ENCODE data around the gene BIRC7.

Gene BIRC7

DNA sequence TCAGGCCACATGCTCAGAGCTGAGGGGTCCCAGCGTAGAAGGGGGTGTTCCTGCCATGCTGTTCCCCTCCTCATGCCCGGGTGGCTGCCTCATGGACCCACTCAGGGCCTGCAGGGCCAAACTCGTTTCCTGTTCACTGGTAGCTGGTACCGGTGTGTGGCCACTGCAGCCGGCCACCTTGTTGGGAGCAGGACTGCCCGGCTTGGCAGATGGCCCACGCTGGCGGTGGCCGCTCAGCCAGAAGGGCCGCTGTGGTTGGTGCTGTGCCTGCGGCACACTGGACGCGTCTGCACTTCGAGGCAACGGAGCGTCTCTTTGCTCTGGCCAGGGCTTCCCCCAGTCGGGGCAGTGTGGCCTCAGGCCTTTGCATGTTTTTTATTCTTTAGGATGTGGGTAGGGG, 47.2 kb downstream of the BIRC7 start:
- DNase-seq (ENCODE audit: insufficient read length, low spot score) (no peak), FAIRE-seq (no peak)
- no peak for TF ChIP-seq CTCF (IDR thresholded peaks at IDR 0.05; ENCODE audit: insufficient read depth, missing control alignments)

DNA sequence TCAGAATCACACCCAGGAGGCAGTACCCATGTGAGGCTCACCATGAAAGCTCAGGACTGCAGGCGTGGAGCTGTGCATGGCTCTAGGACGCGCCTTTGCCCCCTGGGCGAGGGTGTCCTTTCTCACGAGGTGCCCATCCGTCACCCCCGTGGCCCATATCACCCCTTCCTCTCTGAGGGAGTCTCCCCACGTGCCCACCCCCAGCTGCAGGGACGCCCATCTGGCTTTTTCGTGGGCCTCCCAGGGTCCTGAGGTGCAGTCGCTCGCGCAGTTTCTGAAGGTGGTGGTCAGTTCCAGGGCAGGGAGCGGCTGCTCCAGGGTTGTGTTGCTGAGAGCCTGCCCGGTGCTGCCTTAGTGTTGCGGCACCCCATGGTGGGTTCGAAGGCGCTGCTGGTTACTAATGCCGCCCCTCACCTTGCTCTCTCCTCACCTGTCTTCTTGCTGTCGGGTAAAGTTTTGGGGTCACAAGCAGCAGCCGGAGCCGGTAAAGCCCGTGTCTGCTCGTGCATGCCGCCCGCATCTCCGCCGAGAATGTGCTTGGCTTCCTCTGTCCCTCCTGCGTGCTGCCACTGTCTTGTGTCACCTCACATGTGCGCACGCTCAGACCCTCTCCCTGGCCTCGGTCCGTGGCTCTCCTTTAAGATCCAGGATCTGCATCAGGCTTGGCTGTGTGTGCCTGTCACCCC, 47.8 kb downstream of the BIRC7 start:
- no peak for DNase-seq (ENCODE audit: insufficient read length, low spot score)
- no peak for TF ChIP-seq CTCF (IDR thresholded peaks at IDR 0.05; ENCODE audit: insufficient read depth, missing control alignments)
- FAIRE-seq: no peak

DNA sequence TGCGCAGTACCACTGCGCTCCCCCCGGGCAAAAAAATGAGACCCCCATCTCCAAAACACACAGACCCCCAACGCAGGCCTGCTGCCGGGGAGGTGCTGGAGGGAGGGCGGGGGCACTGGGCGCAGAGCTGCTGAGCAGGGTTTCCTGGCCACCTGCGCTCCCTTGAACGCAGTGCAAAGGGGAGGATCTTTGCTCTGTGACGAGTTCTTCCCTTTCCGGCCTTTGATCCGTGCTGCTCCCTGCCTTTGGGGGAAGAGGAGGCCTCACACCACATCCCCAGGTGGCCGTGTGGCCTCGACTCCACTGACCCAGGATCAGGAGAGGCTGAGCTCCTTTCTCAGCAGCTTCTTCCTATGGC, 48.4 kb downstream of the BIRC7 start:
- DNase-seq (ENCODE audit: insufficient read length, low spot score) (no peak), FAIRE-seq (no peak)
- no peak for TF ChIP-seq CTCF (IDR thresholded peaks at IDR 0.05; ENCODE audit: insufficient read depth, missing control alignments)

DNA sequence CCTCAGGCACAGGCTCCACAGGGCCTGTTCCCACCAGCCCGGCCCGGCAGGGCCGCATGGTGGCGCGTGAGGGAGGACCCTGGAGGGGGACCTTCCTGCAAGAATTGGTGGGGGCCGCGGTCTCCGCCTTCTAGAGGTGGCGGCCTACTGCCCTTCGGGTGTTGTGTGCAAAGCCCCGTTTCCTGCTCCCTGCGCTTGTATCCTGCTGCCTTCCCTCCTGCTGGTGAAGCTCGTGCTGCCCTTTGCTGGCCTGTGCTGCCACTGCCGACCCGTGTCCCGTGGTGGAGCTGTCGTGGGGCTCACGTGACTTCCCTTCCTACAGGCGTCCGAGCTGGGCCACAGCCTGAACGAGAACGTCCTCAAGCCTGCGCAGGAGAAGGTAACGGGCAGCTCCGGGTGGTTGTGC, 48.8 kb downstream of the BIRC7 start:
- no peak for FAIRE-seq
- TF ChIP-seq CTCF (IDR thresholded peaks at IDR 0.05; ENCODE audit: insufficient read depth, missing control alignments): no peak
- no peak for DNase-seq (ENCODE audit: insufficient read length, low spot score)

- no peak for DNase-seq (ENCODE audit: insufficient read length, low spot score)
Measured at GRCh38 chr20:63284981-63285524, 49.3 kb downstream of the BIRC7 start.

GRCh38 chr20:63285636-63286615, 50.2 kb downstream of the BIRC7 start:
- FAIRE-seq: no peak
- TF ChIP-seq CTCF (IDR thresholded peaks at IDR 0.05; ENCODE audit: insufficient read depth, missing control alignments): no peak
- no peak for DNase-seq (ENCODE audit: insufficient read length, low spot score)

More at GRCh38 chr20:63284981-63285524, 49.3 kb downstream of the BIRC7 start:
- FAIRE-seq: no peak
- no peak for TF ChIP-seq CTCF (IDR thresholded peaks at IDR 0.05; ENCODE audit: insufficient read depth, missing control alignments)
